Activated T-helper 1 cell treated with anti-CD3 and anti-CD28 coated beads, Interleukin-2, amount 50 U/mL, for 16 hours (primary cell): ENCODE data around the gene NDOR1.

Experiments used
- DNase-seq, 2 donors: peaks; one replicate each; pipeline ENCODE4 v3.0.0-alpha.2; 2020; ENCODE audit warnings: low read depth in 1 of 2, low spot score in 1 of 2

NDOR1 gene

DNA sequence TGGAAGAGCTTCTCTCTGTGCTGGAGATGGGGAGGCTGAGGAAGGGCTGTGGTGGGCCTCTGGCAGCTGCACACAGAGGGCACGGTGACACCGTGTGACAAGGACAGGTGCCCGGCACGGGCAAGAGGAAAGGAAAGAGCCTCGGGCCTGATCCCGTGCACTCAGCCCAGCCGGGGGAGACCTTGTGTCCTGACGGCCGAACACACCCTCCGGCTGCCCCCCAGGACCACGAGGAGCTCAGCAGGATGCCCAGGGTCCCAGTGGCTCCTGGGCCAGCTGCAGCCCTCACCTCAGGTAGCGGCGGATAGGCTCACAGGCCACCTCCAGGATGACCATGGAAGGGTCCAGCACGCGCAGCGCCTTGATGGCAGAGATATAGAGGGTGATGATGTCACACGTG is 22.7 kb upstream of the NDOR1 start:
- DNase-seq, result no peak

DNA sequence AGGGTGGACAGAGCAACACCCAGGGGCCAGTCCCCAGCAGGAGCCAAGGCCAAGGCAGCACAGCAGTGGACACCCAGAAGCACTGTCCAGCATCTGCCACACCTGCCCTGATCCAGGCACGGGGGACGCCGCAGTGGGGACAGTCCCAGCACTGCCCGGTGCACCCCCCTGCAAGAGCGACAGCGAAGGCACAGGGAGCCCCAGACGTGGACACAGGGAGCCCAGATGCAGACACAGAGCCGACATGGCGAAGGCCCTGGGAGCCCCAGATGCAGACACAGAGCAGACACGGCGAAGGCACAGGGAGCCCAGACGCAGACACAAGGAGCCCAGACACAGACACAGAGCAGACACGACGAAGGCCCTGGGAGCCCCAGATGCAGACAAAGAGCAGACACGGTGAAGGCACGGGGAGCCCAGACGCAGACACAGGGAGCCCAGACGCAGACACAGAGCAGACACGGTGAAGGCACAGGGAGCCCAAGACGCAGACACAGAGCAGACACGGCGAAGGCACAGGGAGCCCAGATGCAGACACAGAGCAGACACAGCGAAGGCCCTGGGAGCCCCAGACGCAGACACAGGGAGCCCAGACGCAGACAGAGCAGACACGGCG is 21.4 kb upstream of the NDOR1 start:
- DNase-seq, result no peak

DNA sequence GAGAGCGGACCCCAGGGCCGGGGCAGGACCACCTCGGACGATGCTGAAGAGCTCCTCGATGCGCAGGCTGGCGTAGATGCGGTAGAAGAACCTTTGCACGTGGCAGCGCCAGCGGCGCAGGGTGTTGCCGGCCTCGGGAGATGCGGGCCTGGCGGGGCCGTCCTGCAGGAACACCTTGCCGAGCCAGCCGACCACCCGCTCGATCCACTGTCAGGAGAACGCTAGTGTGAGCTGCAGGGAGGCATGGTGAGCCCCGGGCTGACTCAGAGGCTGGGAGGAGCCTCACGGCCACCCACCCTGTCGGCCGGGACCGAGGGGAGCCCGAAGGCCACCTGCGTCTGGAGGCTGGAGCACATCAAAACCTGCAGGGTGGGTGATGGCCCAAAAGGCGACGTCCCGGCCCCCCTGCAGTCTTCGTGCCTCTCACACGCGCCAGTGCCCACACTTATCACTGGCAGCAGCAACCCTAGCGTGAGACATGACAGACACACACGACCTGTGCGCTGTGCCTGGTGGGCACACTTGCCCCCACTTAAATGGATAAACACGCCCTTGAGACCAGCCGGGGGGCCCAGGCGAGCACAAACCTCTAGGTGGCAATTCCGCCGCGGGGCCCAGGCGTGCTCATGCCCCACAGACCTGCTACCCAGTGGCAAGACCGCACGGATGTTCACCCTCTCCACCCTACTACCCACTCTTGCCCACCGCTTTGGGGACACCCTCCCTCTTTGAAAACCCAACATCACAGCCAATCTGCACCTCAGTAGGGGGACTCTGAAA is 20.4 kb upstream of the NDOR1 start:
- no peak for DNase-seq

DNA sequence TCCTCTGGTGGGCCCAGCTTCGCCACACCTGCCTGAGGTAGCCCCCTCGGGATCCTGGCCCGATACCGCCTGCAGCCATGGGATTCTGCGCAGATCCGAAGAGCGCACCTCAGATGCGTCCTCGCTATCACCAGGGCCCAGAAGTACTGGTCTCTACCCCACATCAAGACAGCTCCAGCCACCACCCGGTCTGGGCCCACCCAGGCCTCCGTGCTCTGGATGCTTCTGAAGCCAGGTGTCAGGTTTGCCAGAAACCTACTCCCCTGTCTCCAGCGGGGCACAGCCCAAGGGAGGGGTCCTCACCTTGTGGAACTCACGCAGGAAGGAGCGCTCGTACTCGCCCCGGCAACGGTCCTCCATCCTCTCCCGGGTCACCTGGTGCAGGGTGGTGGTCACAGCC is 19.6 kb upstream of the NDOR1 start:
- DNase-seq, result no peak

DNA sequence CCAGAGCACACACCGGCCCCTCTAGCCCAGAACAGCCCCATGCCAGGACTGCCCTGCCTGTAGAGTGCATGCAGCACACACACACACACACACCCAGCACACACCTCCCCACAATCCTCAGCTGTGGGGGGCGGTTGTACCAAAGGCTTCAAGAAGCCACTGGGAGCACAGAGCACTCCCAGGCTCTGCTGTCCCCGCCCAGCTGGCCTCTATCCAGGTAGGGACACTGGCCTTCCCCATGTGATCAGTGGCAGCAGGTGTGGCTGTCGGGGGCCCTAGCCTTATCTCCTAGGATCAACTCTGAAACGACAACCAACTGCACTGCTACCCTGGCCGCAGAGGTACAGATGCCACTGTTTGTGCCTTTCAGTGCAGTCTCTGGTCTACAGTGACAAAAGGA is 19.1 kb upstream of the NDOR1 start:
- DNase-seq, result no peak

DNA sequence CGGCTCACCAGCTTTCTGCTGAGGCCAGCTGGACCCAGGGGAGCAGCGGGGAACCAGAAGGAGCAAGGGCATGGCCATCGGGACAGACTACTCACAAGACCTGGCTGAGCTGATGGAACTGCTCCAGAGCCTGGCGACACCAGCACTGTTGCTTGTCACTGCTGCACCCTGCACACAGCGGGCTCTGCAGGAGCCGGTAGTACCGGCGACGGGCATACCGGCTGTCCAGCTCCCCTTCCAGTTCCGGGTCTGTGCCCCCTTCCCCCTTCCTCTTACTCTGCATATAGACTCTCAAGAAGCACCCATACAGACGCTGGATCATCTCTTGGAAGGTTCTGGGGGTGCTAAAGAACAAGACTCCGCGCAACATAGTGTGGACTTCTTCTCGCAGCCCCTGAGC is 18.1 kb upstream of the NDOR1 start:
- DNase-seq, result no peak

DNA sequence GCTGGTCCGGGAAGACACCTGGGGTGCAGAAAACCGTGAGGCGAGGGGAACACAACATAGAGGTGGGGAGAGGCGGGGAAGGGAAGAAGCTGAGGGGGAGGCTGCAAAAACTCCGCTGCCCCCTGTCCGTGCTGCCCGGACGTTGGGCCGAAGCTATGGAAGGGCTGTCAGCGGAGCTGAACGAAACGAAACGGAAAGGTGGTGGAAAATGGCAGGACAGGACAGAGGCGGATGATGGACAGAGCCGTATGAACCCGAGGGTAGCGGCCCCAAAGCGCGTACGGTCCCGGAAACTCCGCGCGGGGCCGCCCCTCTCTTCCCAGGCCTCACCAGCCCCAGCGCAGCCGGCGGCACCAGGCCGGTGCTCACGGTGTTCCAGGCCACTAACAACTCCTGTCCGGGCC is 17.4 kb upstream of the NDOR1 start:
- DNase-seq, result no peak

DNA sequence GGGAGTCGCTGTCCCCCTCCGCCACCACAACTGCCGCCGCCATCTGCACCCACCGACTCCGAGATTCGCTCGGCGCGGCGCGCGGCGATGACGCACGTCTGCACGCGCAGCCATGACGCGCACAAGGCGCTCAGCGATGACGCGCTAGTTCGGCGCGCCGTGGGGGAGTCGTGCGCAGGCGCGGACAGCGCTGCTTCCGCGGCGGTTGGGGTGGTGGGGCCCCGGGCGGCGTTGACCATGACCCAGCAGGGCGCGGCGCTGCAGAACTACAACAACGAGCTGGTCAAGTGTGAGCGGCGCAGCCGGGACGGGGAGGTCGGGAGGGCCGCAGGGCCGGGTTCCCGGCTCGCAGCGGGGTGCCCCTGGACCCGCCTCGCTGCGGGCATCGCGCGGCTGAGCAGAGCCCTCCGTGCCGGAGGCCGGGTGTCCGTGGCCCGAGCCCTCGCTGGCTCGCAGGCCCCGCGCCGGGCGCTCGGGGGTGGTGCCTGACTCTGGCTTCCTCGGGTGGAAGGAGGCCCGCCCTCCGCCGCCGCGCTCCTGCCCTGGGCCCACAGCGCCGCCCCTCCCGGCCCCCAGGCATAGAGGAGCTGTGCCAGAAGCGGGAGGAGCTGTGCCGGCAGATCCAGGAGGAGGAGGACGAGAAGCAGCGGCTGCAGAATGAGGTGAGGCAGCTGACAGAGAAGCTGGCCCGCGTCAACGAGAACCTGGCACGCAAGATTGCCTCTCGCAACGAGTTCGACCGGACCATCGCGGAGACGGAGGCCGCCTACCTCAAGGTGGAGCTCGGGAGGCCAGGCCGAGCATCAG is 16.8 kb upstream of the NDOR1 start, which contains the start of the genes ANAPC2 and SSNA1:
Gene ANAPC2 (minus strand): TSS at position 71 of the 807 bp plus-strand sequence. CDS start 28 bp downstream, at position 43.
Gene SSNA1 (plus strand): TSS at position 187 of the 807 bp plus-strand sequence. CDS start 51 bp downstream, at position 238.
- peak; percentile 88 to 91 for DNase-seq

DNA sequence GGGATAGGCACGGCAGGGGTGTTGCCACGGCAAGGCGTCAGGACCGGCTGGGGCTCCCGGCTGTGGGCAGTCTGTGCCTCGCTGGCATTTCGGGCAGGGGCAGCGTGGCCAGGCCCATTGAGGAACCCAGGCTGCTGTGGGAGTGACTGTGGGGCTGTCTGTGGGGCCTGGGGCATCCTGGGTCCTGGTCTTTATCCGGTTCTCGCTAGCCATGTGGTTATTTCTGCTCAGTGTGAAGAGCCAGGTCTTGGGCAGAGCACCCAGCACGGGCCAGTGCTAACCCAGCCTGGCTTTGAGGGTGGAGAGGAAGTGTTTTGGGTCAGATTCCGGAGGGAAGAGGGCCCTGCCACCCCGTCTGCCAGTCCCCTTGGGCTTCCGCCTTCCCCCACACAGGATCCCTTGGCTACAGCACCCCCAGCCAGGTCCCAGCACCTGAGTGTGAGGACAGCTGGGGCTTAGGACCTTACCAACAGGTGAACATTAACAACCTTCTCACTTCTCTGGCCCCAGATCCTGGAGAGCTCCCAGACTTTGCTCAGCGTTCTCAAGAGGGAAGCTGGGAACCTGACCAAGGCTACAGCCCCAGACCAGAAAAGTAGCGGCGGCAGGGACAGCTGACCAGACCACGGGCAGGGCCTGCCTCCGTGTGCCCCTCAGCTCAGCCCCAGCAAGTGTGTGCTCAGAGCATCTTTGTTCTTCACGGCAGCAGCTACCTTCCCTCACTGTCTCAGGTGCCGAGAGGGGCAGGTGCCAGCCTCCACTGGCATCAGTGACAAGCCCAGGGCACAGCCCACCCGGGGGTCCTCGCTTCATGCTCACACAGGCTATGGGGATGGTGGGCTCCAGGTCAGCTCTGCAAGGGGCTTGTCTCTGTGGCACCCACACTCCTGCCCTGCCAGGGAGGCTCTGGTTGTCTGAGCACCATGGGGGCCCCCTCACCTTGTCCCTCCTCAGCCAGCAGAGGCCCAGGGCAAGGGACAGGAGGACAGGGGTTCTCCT is 15.9 kb upstream of the NDOR1 start:
- no peak for DNase-seq

DNA sequence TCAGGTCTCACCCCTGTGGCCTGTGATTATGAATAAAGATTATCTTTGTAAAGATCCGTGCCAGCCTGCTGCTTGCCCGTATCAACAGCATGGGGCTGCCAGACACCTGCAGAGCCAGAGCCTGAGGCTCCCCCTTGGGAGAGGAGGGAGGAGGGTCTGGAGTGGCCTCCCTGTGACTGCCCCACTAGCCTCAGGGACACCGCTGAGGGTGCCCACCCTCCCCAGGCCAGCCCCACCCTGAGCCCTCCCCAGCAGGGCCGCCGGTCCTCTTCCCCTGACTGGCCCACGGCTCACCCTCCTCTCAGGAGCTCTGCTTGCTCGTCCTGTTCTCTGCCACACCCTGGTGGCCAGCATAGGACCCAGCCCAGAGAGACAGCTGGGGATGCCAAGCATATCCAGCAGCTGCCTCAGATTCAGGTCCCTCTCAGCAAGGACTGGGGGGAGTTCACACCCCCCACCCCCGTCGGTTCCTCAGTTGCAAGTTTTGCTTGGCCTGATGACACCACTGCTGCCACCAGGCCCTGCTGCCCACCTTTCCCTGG is 15.1 kb upstream of the NDOR1 start:
- no peak for DNase-seq

DNA sequence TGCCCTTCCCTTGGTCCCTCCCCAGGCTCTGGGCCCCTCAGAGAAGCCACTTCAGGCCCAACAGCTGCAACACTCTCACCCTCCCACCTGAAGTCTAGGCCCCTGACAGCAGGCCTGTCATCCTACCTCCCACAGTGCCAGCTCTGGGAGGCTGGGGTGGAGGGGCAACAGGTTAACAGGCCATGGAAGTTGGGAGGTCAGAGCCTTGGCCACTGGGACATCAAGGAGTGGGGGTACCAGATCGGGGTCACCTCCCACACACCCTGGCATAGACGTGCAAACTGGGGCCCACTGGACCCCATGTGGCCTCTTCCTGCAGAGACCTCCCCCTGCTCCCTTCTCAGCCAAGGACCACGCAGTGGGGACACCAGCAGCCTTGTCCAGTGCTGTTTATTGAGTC is 14.3 kb upstream of the NDOR1 start:
- no peak for DNase-seq

DNA sequence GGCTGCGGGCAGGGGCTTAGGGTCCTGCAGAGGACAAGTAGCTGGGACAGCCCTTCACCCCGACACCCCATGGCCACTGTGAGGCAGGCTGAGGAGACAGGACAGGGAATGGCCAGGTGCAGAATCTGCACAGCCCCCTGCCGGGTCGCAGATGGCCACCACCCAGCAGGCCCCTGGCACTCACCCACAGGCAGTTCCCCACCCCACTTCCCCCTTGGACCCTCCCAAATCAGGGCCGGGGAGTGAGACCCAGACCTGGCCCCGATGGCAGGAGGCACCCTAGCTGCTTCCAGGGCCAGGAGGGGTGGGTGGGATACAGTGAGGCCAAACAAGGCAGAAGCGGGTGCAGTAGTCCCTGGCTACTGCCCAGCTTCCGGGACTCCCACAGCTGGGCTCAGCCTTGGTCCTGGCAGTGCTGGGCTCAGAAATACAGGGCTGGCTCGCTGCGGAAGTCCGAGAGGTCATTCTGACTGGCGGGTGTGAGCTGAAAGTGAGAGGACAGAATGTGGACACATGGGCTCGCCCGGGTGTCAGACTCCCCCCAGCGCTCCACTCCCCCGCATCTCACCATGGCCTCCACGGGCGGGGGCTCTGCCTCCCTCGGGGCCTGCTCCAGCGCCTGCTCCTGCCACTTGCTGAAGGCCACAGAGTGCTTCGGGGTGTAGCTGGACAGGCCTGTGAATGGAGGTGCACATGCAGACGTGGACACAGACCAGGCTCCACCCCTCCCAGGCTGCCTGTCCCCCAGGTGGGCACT is 13.6 kb upstream of the NDOR1 start:
- DNase-seq, result no peak

DNA sequence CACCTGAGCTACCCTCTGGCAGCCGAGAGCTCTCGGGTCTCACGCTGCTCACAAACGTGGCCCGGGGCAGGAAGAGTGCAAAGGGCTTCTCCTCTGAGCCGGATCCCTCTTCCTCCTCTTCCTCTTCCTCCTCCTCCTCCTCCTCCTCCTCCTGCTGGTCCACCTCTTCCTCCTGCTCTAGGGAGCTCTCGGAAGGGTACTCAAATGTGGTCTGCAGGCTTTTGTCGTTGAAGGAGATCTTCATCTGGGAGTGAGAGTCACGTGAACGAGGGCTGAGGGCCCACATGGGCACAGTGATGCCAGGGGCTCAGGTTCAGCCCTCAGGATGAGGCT is 13.1 kb upstream of the NDOR1 start:
- no peak for DNase-seq

DNA sequence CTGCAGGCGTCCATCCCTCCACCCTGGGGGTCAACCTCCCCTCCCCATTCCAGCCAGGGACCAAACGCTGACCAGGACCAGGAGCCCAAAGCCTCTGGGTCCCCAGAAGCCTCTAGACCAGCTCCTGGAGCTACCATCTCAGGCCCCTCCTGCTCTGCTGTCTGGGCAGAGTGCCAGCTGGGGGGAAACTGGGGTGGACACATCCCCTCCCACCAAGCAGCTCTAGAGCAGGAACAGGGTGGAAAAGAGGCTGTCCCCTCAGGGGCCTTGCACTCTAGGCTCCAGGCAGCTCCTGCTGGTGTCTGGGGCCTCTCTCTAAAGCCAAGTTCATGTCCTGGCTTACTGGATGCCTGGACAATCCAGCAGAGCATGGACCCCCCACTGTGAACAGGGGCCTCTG is 12.6 kb upstream of the NDOR1 start:
- DNase-seq, result no peak

DNA sequence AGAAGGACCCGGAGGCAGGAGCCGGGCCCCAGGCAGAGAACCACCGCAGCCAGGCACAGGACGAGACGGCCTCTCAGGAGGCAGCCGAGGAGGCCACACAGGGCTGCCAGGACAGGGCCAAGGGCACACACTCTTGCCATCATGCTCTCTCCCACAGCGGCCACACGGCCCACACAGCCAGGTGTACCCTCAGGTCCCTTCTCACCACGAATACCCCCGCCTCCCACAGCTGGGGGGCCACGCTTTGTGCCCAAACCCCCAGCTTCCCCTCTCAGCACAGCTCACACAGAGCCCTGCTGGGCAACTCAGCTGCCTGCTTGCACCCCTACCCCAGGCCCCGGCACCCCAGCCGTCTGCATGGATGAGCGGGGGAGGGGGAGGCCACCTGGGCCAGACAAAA is 11.7 kb upstream of the NDOR1 start:
- DNase-seq, result no peak

DNA sequence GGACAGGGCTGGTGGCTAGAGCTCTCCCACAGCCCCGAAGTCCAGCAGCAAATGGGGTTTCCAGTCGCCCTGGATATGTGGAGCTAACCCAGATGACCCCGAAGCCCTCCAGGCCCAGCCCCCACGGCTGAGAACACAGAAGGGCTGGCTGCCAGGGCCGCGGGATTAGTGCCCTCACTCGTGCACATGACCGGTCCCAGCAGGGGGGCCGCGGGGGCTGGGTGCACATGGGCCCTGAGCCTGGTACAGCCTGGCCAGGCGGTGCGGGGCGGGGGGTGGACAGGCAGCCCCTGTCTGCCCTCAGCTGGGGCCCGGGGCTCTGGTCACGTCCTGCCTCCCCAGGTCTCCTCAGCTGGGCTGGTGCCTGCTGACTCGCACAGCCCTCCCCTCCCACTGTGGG is 11.1 kb upstream of the NDOR1 start:
- DNase-seq, result no peak

DNA sequence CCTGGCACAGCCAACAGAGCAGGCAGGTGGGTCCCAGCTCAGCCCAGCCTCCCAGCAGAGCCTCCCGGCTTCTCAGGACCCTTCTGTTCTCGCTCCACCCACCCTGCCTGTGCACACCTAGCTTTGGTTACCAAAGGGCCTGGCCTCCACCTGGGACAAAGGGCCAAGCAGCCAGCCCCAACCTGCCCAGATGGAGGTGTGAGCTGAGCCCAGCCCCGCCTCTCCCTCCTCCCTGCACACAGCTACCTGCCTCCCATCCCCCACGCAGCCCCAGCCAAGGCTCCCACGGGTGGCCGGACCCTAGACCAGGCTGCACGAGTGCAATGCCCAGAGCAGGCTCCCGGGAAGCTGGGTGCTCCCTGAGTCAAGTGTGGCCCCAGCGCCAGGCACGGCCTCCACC is 10.6 kb upstream of the NDOR1 start:
- no peak for DNase-seq

DNA sequence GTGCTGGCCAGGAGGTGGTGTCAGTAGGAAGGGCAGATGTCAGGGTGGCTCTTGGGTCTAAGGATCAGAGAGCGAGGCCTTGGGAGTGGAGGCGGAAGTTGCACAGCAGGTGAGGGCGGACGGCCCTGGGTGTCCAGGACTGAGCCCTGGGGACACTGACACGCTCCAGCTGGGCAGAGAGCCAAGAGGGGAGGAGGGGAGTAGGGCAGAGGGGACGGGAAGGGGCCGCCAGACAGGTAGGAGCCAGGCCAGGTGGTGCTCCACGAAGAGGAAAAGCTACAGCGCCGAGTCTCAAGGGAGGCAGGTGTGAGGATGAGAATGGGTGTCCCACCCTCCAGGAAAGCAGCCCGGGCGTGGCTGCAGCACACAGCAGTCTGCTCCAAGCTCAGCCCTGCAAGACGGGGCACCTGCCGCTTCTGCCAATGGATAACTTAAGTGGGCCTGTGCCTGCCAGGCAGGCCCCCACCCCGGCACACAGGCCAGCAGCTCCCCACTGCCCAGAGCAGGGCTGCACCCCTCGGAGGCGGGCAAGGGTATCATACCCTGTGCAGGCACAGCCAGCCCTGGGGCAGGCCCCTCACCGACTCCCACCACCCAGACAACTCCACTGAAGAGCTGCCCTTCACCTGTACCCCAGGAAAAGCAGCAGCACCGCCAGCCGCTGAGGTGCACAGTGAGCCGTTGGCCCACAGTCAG is 9.8 kb upstream of the NDOR1 start:
- no peak for DNase-seq
